GM12878 (cell line): Measurements from ENCODE around the gene AP3B2. TPM values are rescaled to one million over a fixed set of nuclear protein-coding genes. Genes with fewer than 3 reads are reported as not detected.
A peak's percentile ranks its signal among the peaks of the same experiment; 100 is the strongest.

Experiments used
- ATAC-seq: fragments of 200-7000 bp; cut with Tn5 transposase; 3 replicates; pipeline ENCODE4 v1.9.1; 2020; ENCODE audit warnings: mild to moderate bottlenecking, moderate library complexity
- Bru-seq: library from RNA; stranded (reverse); fragments of 400-500 nt; gene quantifications from one replicate; lab custom pipeline; 2021; lab: Mats Ljungman, UMichigan
- BruChase-seq, 2 experiments: library from RNA; stranded (reverse); fragments of 400-500 nt; gene quantifications; one replicate each; lab custom pipeline; 2021; lab: Mats Ljungman, UMichigan
- BruUV-seq: library from RNA; stranded (reverse); fragments of 400-500 nt; replicated peaks from 2 replicates; lab custom pipeline; 2021; lab: Mats Ljungman, UMichigan
- CTCF ChIA-PET: fragments of 300-600 bp; sonication (Branson Sonifier 250); formaldehyde crosslinking; extraction: SDS; loops from one replicate; lab custom pipeline; 2021; ENCODE audit warnings: inconsistent platforms; lab: Yijun Ruan, JAX
- POLR2A ChIA-PET: fragments of 350-600 bp; formaldehyde crosslinking; extraction: SDS; loops from one replicate; lab custom pipeline; 2021; ENCODE audit warnings: inconsistent platforms; lab: Charles Lee
- RAD21 ChIA-PET: fragments of 300-600 bp; sonication (Branson Sonifier 250); formaldehyde crosslinking; loops from one replicate; lab custom pipeline; 2023; ENCODE audit warnings: antibody characterized with exemption; ENCODE audit not compliant: unreplicated experiment; lab: Charles Lee
- SMC1A ChIA-PET: fragments of 300-600 bp; sonication (Branson Sonifier 250); formaldehyde crosslinking; loops from one replicate; lab custom pipeline; 2023; ENCODE audit not compliant: unreplicated experiment, uncharacterized antibody; lab: Charles Lee
- DNase-seq: peaks from one replicate; pipeline ENCODE4 v3.0.0-alpha.2; 2011; ENCODE audit warnings: low read depth, low spot score
- FAIRE-seq: peaks from 3 replicates; lab custom pipeline; 2011; peaks lifted over from hg19 to GRCh38; lab: Jason Lieb, UNC
- H2AFZ ChIP-seq: 2 replicates; pipeline ENCODE4 v1.6.0; 2011; ENCODE audit warnings: low read depth, low read length, control low read depth; ENCODE audit not compliant: control insufficient read depth
- H3K27ac ChIP-seq: 2 replicates; pipeline ENCODE4 v1.5.1; 2011; ENCODE audit warnings: control low read depth; ENCODE audit not compliant: control insufficient read depth, insufficient read depth
- H3K27me3 ChIP-seq, 2 experiments: replicated peaks in 1 of 2; 2 replicates each; pipeline versions ENCODE4 v1.6.0 to v1.6.1; 2011; ENCODE audit warnings: low read length in 1 of 2; ENCODE audit not compliant: control insufficient read depth in 2 of 2, insufficient read depth in 2 of 2
- H3K36me3 ChIP-seq, 2 experiments: 2 replicates each; pipeline ENCODE4 v1.5.1; 2011; ENCODE audit warnings: low read length in 1 of 2; ENCODE audit not compliant: control insufficient read depth in 2 of 2, insufficient read depth in 2 of 2
- H3K4me1 ChIP-seq: 2 replicates; pipeline ENCODE4 v1.6.1; 2011; ENCODE audit warnings: mild to moderate bottlenecking, low read length, moderate library complexity, mixed read lengths; ENCODE audit not compliant: control insufficient read depth, insufficient read depth
- H3K4me2 ChIP-seq: 2 replicates; pipeline ENCODE4 v1.6.0; 2011; ENCODE audit warnings: control low read depth; ENCODE audit not compliant: control insufficient read depth, insufficient read depth
- H3K4me3 ChIP-seq: fragments of 200-600 bp; sonication (generic); 2 replicates; pipeline ENCODE4 v1.5.1; 2016
- H3K79me2 ChIP-seq: 2 replicates; pipeline ENCODE4 v1.6.0; 2011; ENCODE audit warnings: low read length; ENCODE audit not compliant: control insufficient read depth, insufficient read depth
- H3K9ac ChIP-seq: 2 replicates; pipeline ENCODE4 v1.8.0; 2011; ENCODE audit warnings: low read length, control low read depth, mixed read lengths; ENCODE audit not compliant: control insufficient read depth, insufficient read depth
- H3K9me3 ChIP-seq: replicated peaks from 3 replicates; pipeline ENCODE4 v1.5.1; 2011; ENCODE audit warnings: mild to moderate bottlenecking, low read length; ENCODE audit not compliant: control insufficient read depth, insufficient read depth
- H4K20me1 ChIP-seq: 2 replicates; pipeline ENCODE4 v1.6.0; 2011; ENCODE audit not compliant: control insufficient read depth, insufficient read depth
- EZH2 ChIP-seq: IDR thresholded peaks from 2 replicates; pipeline ENCODE4 v1.6.1; 2012; ENCODE audit warnings: low read depth, mild to moderate bottlenecking, control low read depth, inconsistent platforms, low read length, borderline replicate concordance; ENCODE audit not compliant: control insufficient read depth
- GATAD2B ChIP-seq: fragments of 450-650 bp; conservative IDR thresholded peaks from 2 replicates; pipeline ENCODE4 v1.6.1; 2017; ENCODE audit warnings: low read depth, mild to moderate bottlenecking, moderate library complexity
- PAX5 ChIP-seq: IDR thresholded peaks from 2 replicates; pipeline ENCODE4 v1.6.1; 2011; ENCODE audit warnings: low read depth, low read length, borderline replicate concordance
- PAX8 ChIP-seq: fragments of 450-650 bp; IDR thresholded peaks from 2 replicates; pipeline ENCODE4 v1.6.1; 2017; ENCODE audit warnings: mild to moderate bottlenecking, moderate library complexity
- POLR2A ChIP-seq: IDR thresholded peaks from 2 replicates; pipeline ENCODE4 v1.6.1; 2011; ENCODE audit warnings: low read depth, mild to moderate bottlenecking, low read length
- RB1 ChIP-seq: fragments of 450-650 bp; formaldehyde crosslinking; IDR thresholded peaks from 2 replicates; pipeline ENCODE4 v1.6.1; 2017; ENCODE audit warnings: mild to moderate bottlenecking, borderline replicate concordance
- SMAD5 ChIP-seq: IDR thresholded peaks from 2 replicates; pipeline ENCODE4 v1.6.1; 2016; ENCODE audit warnings: antibody characterized with exemption, low read depth
- SP1 ChIP-seq: IDR thresholded peaks from one replicate; pipeline ENCODE4 v1.6.1; 2011; ENCODE audit warnings: low read depth, low read length
- ZBED1 ChIP-seq: IDR thresholded peaks from 2 replicates; pipeline ENCODE4 v1.6.1; 2016; ENCODE audit warnings: borderline replicate concordance
- ZNF274 ChIP-seq: IDR thresholded peaks from one replicate; pipeline ENCODE4 v1.8.0; 2011; ENCODE audit not compliant: insufficient read length, insufficient read depth
- ZZZ3 ChIP-seq: IDR thresholded peaks from 2 replicates; pipeline ENCODE4 v1.6.1; 2011; ENCODE audit warnings: low read depth; ENCODE audit not compliant: control insufficient read depth, insufficient read length
- WGBS: methylation state at CpG from one replicate; pipeline ENCODE4 v1.1.6; 2016; ENCODE audit warnings: low lambda C conversion rate; ENCODE audit not compliant: insufficient replicate concordance, insufficient coverage; ENCODE audit errors: missing lambda C conversion rate; 5-methylcytosine and 5-hydroxymethylcytosine counted together
- in situ Hi-C: fragments of 300-500 bp; cut with MboI; formaldehyde crosslinking; loops from 9 replicates; pipeline ENCODE4 v1.14.3; 2018; ENCODE audit warnings: mixed read lengths
- intact Hi-C: fragments of 100-400 bp; cut with micrococcal nuclease; formaldehyde crosslinking; loops from one replicate; pipeline ENCODE4 v1.14.2; 2022; ENCODE audit not compliant: unreplicated experiment
- long read RNA-seq, 2 experiments: library from polyadenylated mRNA; unstranded; transcript quantifications; one replicate each; pipeline ENCODE4 v2.0.0, GENCODE V29; 2019 to 2020
- polyA minus RNA-seq, 3 experiments: library from RNA; depleted of rRNA, polyadenylated mRNA; stranded (reverse); fragments of >200 nt; gene quantifications; 2 replicates each; pipeline ENCODE4 v1.2.3, GENCODE V29; 2011
- polyA plus RNA-seq, 11 experiments: library from polyadenylated mRNA; depleted of rRNA in 4 of 11; unstranded in 6 of 11; stranded (reverse) in 5 of 11; fragments of >200 nt; fragmentation: Nextera tagmentation in 4 of 11; fragmentation: Illumina TruSeq in 1 of 11; extraction: Ambion mirVana in 4 of 11; extraction: Trizol in 1 of 11; gene quantifications; 1 replicate in 1 of 11; 2 replicates in 10 of 11; pipeline versions ENCODE4 v1.2.1 to v1.2.3, GENCODE V29; 2011 to 2016; ENCODE audit warnings: inconsistent platforms in 2 of 11, missing spikeins in 2 of 11, low read depth in 1 of 11
- total RNA-seq, 4 experiments: library from RNA; depleted of rRNA in 3 of 4; stranded (reverse); fragments of >200 nt in 3 of 4; fragmentation: Illumina TruSeq in 1 of 4; extraction: Trizol in 1 of 4; gene quantifications; 2 replicates each; pipeline versions ENCODE4 v1.2.1 to v1.2.3, GENCODE V29; 2013 to 2021
- TF ChIP-seq, protein P1 (sequence below): fragments of 450-650 bp; IDR thresholded peaks from 2 replicates; pipeline ENCODE4 v1.6.1; 2016; ENCODE audit warnings: mild to moderate bottlenecking, moderate library complexity, borderline replicate concordance

The AP3B2 gene, protein sequence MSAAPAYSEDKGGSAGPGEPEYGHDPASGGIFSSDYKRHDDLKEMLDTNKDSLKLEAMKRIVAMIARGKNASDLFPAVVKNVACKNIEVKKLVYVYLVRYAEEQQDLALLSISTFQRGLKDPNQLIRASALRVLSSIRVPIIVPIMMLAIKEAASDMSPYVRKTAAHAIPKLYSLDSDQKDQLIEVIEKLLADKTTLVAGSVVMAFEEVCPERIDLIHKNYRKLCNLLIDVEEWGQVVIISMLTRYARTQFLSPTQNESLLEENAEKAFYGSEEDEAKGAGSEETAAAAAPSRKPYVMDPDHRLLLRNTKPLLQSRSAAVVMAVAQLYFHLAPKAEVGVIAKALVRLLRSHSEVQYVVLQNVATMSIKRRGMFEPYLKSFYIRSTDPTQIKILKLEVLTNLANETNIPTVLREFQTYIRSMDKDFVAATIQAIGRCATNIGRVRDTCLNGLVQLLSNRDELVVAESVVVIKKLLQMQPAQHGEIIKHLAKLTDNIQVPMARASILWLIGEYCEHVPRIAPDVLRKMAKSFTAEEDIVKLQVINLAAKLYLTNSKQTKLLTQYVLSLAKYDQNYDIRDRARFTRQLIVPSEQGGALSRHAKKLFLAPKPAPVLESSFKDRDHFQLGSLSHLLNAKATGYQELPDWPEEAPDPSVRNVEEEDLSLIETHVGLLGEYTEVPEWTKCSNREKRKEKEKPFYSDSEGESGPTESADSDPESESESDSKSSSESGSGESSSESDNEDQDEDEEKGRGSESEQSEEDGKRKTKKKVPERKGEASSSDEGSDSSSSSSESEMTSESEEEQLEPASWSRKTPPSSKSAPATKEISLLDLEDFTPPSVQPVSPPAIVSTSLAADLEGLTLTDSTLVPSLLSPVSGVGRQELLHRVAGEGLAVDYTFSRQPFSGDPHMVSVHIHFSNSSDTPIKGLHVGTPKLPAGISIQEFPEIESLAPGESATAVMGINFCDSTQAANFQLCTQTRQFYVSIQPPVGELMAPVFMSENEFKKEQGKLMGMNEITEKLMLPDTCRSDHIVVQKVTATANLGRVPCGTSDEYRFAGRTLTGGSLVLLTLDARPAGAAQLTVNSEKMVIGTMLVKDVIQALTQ
- total RNA-seq (2013; cell fraction: nucleolus; rRNA removed), result not detected in 2 replicates
- total RNA-seq (2014; rRNA removed), result not detected in 2 replicates
- total RNA-seq (2014; rRNA removed; fragmentation: Illumina TruSeq; extraction: Trizol), result not detected in 2 replicates
- not detected in 2 replicates for total RNA-seq (2021)
- not detected for polyA plus RNA-seq (2011; ENCODE audit: low read depth)
- not detected in 2 replicates for polyA plus RNA-seq (2011; rRNA removed)
- polyA plus RNA-seq (2011; cell fraction: cytosol; rRNA removed), result not detected in 2 replicates
- polyA plus RNA-seq (2011; cell fraction: nucleus; rRNA removed), result not detected in 2 replicates
- 0.03 and 0.12 TPM in 2 replicates for polyA plus RNA-seq (2012)
- polyA plus RNA-seq (2014; fragmentation: Illumina TruSeq; extraction: Trizol), result not detected in 2 replicates
- polyA plus RNA-seq (2014; fragmentation: Nextera tagmentation; extraction: Ambion mirVana), result not detected
- not detected in 2 replicates for polyA plus RNA-seq (2014; rRNA removed)
- polyA plus RNA-seq (2016; fragmentation: Nextera tagmentation; extraction: Ambion mirVana), result not detected
- not detected in 2 replicates for polyA minus RNA-seq (2011; rRNA and poly(A)+ RNA removed)
- polyA minus RNA-seq (2011; cell fraction: cytosol; rRNA and poly(A)+ RNA removed), result not detected in 2 replicates
- polyA minus RNA-seq (2011; cell fraction: nucleus; rRNA and poly(A)+ RNA removed), result not detected in 2 replicates
- percentile 11 among the genes with signal in this experiment for Bru-seq, nascent RNA
- percentile 18 among the genes with signal in this experiment for BruChase-seq, experiment 1, labeled RNA remaining after a 6-hour chase
- BruChase-seq, experiment 2, labeled RNA remaining after a 2-hour chase, result percentile 16 among the genes with signal in this experiment
- long read RNA-seq, experiment 1, result 0 reads
- long read RNA-seq, experiment 2, result 0 reads

DNA sequence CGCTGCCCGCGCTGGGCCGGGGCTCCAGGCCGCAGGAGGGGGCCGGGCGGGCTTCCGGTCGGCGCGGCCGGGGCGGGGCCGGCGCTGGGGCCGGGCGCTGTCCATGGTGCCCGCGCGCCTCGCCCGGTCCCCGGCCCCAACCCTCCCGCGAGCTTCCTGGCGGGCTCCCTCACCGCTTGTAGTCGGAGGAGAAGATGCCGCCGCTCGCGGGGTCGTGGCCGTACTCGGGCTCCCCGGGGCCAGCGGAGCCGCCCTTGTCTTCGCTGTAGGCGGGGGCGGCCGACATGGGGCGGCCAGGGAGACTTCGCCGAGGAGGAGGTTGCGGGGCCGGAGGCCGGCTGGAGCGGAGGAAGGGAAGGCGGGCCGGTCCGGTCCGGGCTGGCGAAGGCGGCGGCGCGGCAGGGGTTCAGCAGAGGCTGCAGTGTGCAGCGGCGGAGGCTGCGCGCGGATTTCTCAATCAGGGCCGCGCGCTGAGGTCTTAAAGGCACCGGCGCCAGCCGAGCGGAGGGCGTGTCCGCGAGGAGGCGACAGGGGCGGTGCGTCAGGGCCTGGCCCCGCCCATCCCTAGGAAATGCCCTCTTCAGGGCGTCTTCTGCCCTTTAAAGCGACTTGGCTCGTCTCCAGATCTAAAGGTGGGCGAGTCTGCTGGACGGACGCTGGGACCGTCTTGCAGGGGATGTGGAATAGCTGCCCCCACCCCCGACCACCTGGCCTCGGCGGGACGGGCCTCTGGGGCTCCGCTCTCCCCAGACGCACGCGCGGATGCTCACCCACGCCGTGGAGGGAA is at the start of gene AP3B2:
AP3B2 (minus strand) TSS at position 455 of the 787 bp plus-strand sequence; CDS start at position 286, 169 bp downstream.
- CTCF ChIA-PET, result no interaction called here
- intact Hi-C loops (no loop called here), in situ Hi-C loops (no loop called here)
- Histone ChIP-seq H3K79me2 (no peaks in the 10 kb centered on the region), H3K27ac (no peak within 1 kb of the TSS), H2AFZ (peak within 1 kb of the TSS; percentile 48), H3K9ac (no peak within 1 kb of the TSS), H4K20me1 (no peaks in the 10 kb centered on the region), H3K4me3 (peak within 1 kb of the TSS; percentile 68), H3K4me1 (0 out of 2 replicates have a peak, but pooled peaks cover 4% of the 10 kb centered on the region), H3K27me3 (no peaks in the 10 kb centered on the region; a peak in 1 of 4 replicates), H3K4me2 (peak within 1 kb of the TSS; percentile 93), H3K36me3 (no peaks in the 10 kb centered on the region), H3K9me3 (no peaks in the 10 kb centered on the region)
- no TSS peak for BruUV-seq
- POLR2A ChIA-PET, result no interaction called here
- ATAC-seq (peak; percentile 98), DNase-seq (no peak), FAIRE-seq (no peak)
- RAD21 ChIA-PET, result no interaction called here
- 3% methylated on average over 75 of the region's 95 CpGs for WGBS
- SMC1A ChIA-PET, result interaction anchor here (0.9 kb wide), 1 partner anchor 23 kb away, joined by 3 read pairs; no protein-coding TSS in a partner anchor
- TF ChIP-seq RB1, result peak; percentile 63; the same call in 1 of the 2 replicates
- TF ChIP-seq GATAD2B, result 0 out of 2 replicates have a peak, but pooled peaks have one; percentile 36
- no peak for TF ChIP-seq SP1
- no peak for TF ChIP-seq ZZZ3
- TF ChIP-seq ZBED1, result no peak
- no peak for TF ChIP-seq EZH2
- no peak for TF ChIP-seq ZNF274
- no peak for TF ChIP-seq SMAD5
- no peak; the same call in 1 of the 2 replicates for TF ChIP-seq POLR2A
- TF ChIP-seq PAX5, result no peak
- no peak for TF ChIP-seq PAX8
- TF ChIP-seq, protein P1, sequence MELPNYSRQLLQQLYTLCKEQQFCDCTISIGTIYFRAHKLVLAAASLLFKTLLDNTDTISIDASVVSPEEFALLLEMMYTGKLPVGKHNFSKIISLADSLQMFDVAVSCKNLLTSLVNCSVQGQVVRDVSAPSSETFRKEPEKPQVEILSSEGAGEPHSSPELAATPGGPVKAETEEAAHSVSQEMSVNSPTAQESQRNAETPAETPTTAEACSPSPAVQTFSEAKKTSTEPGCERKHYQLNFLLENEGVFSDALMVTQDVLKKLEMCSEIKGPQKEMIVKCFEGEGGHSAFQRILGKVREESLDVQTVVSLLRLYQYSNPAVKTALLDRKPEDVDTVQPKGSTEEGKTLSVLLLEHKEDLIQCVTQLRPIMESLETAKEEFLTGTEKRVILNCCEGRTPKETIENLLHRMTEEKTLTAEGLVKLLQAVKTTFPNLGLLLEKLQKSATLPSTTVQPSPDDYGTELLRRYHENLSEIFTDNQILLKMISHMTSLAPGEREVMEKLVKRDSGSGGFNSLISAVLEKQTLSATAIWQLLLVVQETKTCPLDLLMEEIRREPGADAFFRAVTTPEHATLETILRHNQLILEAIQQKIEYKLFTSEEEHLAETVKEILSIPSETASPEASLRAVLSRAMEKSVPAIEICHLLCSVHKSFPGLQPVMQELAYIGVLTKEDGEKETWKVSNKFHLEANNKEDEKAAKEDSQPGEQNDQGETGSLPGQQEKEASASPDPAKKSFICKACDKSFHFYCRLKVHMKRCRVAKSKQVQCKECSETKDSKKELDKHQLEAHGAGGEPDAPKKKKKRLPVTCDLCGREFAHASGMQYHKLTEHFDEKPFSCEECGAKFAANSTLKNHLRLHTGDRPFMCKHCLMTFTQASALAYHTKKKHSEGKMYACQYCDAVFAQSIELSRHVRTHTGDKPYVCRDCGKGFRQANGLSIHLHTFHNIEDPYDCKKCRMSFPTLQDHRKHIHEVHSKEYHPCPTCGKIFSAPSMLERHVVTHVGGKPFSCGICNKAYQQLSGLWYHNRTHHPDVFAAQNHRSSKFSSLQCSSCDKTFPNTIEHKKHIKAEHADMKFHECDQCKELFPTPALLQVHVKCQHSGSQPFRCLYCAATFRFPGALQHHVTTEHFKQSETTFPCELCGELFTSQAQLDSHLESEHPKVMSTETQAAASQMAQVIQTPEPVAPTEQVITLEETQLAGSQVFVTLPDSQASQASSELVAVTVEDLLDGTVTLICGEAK, result no peak
